Measurements from ENCODE around the gene ASF1B.
"Not testable (repeated sequence)": the region's sequence is repeated elsewhere in the genome, so short reads cannot be mapped to it uniquely, and the experiment has no call there.

Gene ASF1B

DNA sequence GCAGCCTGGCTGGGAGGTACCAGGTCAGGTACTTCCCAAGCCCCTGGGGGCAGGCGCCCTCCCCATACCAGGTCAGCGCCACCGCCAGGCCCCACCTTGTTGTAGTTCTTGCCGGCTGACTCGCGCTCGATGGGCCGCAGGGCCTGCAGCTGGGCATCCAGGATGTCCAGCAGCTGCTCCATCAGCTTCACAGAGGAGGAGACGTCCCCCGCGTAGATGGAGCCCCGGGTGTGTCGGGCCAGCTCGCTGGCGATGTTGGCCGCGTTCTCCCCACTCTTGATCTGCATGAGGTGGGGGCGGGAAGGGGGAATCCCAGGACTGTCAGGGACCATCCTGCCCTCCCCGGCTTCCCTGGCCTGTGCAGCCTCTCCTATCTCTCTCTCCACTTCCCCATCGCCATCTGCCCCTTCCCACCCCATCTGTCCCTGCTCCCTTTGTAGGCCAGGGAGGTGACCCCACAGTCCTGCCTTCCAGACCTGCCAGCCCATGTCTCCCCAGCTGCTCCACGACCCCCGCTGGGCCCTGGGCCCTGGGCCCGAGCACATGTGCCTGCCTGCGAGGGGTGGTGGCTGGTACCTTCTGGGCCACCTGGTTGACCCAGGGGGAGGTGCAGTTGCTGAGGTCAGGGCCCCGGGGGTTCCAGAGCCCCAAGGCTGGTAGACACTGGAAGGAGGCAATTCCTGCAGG is 23.8 kb upstream of the ASF1B start:
- DNase-seq (ENCODE audit: low read depth in 1 of 2, low spot score in 1 of 2): no peak

DNA sequence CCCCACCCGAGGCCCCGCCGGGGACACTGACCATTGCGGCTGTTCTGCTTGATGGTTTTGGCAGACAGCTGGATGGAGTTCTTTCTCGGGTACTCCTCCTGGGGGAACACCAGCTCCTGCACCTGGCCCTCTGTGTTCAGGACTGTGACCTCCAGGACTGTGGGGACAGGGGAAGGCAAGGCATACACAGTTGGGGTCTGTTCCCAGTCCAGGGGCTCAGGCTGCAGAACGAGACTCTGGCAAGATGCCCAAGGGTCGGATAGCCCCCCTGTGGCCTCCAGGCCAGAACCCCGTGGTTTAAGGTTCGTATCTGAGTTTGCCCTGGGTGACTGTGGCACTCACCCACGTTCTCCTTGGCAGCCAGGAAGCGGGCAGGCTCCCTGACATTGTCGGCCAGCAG is 22.7 kb upstream of the ASF1B start:
- no peak for DNase-seq (ENCODE audit: low read depth in 1 of 2, low spot score in 1 of 2)

DNA sequence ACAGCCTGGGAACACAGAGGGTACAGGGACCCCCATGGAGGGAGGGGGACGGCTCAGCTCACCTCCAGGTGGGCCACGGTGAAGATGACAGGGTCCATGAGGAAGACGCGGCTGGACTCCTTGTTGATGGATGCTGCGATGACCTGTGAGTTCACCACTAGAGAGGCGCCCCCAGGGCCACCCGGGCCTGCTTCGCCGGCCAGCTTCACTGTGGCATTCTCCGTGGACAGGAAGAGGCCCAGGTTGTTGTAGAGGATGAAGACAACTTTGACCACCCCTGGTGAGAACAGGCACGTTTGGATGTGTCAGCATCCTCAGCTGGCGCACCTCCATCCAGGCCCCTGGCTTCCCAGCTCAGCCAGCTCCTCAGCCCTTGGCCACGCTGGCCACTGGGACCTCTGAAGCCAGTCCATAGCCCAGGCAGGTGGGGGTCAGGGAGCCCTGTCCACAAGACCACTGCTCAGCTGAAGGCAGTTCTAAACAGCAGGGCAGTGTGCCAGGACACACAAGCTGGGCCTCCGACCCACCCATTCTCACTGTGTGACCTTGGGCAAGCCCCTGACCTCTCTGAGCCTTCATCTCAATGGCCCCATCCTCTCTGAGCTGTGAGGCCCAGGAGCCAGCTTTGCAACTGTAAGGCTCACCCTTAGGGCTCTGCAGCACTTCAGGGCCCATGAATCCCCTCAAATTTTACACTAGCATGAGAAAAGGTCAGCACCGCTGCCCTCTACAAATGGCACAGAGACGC is 22.1 kb upstream of the ASF1B start:
- no peak for DNase-seq (ENCODE audit: low read depth in 1 of 2, low spot score in 1 of 2)

DNA sequence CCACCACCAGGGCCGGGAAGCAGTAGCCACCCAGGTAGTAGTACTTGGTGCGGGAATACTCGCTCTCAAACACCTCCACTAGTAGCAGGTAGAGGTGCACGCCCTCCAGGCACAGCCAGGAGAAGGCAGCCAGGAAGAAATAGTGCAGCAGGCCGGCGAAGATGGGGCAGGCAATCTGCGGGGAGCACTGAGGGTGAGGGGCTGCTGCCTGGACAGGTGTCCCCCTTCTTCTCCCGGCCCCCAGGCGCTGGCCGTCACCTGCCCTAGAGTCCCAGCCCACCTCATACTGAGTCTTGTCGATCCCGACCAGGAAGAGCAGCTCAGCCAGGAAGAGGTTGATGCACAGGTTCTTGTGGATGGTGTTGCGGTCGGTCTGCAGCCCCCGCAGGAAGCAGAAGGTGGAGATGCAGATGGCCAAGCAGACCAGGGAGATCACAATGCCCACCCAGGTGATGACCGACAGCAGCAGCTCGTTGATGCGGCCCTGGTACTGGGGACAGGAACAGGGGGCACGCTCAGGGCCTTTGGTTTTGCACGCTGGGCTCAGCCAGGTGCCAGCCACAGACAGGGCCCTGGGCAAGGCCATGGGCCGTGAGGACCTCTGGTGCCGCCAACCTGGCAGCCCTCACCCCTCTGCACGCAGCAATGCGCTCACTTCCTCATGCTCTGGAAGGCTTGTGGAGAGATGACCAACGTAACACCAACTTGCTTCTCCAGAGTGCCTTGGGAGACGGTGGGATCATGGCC is 20.8 kb upstream of the ASF1B start:
- no peak for DNase-seq (ENCODE audit: low read depth in 1 of 2, low spot score in 1 of 2)

DNA sequence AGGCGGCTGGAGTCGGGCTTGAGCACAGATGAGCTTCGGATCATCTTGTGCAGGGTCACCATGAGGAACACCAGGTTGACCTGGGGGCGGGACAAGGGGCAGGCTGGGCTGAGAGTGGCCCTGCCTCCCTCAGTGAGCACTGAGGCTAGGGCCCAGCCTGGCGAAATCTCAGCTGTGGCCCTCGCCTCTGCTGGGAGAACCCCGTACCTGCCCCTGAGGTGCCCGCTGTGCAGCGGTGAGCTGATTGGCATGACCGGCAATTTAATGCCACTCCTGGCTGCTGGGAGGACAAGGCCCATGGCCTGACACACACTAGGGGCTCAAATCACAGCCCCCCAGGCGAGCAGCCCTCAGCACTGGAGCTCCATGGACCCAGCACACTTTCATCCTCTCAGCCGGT is 19.7 kb upstream of the ASF1B start:
- no peak for DNase-seq (ENCODE audit: low read depth in 1 of 2, low spot score in 1 of 2)

DNA sequence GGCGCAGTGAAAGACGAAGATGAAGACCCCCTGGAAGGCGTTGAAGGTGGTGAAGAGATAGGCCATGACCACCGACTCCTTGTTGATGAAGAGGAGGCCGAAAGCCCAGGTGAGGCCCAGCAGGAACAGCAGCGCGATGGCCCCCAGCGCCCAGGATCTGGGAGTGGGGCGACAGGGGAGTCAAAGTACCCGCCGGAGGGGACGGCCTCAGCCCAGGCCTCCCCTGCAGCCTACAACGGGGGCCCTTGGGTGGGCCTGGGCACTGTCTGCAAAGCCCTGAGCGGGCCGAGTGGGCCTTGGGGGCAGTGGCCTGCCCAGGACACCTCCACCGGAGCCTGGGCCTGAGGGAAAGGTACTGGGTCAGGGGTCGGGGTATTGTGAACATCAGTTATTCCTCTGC is 19.0 kb upstream of the ASF1B start:
- DNase-seq (ENCODE audit: low read depth in 1 of 2, low spot score in 1 of 2): no peak

DNA sequence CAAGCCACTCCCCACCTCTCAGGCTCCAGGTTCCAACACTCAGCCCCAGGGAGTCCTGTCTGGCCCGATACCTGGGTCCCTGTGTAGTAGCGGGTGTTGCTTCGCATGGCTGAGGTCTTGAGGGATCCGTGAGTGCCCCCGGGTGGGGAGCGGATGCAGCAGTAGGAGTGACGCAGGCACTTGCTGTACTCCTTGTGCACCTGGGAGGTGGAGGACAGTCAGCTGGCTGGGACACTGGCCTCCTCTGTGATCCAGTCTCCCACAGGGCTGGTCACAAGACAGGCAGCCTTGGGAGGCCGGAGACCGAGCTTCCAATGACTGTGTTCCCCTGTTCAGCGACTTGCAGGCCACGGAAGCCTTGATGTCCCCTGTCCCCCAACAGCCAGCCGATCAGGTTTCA is 16.3 kb upstream of the ASF1B start:
- DNase-seq (ENCODE audit: low read depth in 1 of 2, low spot score in 1 of 2): no peak

DNA sequence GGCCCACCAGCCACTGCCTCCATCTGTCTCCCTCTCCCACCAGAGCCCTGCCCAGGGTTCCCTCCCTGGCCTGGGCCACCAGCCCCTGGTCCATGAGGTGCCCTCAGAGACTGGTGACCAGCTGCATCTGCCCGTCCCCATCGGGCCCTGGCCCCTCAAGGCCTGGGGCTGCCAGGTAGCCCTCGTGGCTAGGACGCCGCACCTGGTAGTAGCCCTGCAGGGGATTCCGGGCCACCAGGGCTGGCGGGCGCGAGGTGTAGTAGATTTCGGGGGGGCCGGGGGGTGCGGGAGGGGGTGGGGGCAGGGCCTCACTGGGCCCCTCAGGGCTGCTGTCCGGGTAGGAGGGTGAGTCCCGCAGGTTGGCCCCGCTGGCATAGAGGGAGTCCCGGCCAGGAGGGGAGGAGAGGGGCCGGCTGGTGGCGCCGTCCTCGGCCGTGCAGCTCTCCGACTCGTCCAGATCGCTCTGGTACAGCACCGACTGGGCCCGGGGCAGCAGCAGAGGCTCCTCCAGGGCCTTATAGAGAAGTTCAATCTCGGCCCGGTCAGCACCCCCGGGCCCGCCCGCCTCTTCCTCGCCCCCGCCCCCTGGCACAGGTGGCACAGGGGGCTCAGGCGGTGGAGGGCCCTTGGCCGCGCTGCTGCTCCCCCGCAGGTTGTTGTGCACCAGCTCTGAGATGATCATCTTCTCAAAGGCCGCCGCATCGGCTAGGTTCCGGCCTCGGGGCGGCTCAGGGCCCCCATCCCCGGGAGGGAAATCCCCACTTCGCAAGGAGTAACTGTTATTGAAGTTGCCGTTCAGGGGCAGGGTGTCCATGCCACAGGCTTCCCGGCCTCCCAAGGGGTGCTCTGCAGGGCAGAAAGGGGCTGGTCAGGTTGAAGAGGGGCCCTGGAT is 14.6 kb upstream of the ASF1B start:
- DNase-seq (ENCODE audit: low read depth in 1 of 2, low spot score in 1 of 2): no peak

DNA sequence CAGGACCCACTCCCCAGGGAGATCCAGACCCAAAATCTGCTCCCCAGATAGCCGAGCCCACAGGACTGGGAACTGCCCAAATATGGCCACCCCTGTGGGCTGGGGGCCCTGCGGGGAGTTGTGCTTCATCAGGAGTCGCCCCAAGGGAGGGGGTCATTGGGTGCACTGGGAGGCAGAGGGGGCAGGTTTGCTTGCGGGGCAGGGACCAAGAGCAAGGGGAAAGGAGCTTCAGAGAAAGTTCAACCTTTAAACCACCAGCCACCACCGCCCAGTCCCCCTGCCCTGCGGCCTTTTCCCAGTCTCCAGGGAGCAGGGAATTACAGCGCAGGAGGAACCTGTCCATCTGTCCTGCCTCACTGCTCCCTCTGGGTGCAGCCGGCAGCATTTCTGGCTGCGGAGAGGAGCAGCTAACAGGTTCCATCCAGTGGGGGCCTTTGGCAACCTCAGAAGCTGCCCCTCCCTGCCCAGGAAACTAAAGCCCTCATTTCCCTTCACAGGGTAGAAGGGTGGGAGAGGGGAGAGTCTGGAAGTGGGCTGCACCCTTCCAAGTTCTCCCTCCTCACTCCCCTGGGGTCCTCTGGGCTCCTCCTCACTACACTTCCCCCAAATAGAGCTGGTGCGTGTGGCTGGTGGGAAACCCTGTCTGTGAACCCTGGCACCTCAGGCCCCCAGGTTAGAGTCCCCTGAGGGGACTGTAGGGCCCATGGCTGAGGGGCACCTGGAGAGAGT is 13.8 kb upstream of the ASF1B start:
- DNase-seq (ENCODE audit: low read depth in 1 of 2, low spot score in 1 of 2): no peak

DNA sequence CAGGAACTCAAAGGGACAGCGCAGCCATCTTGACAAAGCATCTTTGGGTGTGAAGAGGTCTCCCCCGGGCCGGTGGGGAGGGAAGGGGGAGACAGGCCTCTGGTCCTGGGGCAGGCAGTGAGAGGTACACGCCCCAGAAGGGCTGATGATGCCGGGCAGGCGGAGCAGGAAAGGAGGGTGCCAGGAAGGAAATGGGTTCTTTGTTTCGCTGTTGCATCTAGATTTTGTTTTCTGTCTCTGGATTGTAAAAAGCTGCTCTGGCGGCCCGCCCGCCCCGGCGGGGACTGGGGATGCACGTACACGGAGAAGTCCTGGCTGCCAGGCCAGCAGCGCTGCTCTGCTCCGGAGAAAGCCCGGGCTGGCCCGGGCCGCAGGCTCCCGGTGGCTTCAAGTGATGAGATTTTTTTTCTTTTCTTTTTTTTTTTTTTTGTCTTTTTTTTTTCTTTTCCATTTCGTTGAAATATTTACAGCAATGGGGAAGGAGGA is 13.2 kb upstream of the ASF1B start:
- peak in 1 of 2 donors; percentile 13 for DNase-seq (ENCODE audit: low read depth in 1 of 2, low spot score in 1 of 2)

DNA sequence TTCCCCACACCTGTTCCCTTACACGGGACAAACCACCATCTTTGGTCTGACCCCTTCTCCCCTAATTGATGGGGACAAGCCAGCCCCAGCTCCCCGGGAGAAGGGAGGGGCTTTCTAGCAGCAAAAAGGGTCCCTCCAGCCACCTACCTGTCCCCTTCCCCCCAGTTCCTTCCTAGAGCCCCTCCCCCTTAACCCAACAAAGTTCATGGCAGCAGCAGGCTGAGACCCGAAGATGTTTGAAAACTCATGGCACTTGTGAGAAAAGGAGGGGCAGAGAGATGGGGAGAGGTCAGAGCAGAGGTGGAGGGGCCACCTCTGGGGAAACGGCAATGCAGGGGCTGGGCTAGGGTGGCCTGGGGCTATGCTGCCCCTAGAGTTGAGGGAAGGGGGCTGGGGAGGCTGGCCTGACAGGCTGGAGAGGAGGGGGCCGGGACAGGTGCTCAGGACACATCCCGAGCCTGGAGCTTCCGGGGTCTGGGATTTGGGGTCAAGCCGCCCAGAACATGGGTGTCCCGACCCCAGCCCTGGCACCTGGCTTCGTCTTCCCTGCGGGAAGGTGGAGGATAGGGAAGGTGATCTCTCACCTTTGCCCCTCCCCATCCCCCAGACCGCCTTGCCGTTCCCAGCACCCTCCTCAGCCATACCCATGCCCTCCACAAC is 12.5 kb upstream of the ASF1B start:
- DNase-seq (ENCODE audit: low read depth in 1 of 2, low spot score in 1 of 2): no peak

DNA sequence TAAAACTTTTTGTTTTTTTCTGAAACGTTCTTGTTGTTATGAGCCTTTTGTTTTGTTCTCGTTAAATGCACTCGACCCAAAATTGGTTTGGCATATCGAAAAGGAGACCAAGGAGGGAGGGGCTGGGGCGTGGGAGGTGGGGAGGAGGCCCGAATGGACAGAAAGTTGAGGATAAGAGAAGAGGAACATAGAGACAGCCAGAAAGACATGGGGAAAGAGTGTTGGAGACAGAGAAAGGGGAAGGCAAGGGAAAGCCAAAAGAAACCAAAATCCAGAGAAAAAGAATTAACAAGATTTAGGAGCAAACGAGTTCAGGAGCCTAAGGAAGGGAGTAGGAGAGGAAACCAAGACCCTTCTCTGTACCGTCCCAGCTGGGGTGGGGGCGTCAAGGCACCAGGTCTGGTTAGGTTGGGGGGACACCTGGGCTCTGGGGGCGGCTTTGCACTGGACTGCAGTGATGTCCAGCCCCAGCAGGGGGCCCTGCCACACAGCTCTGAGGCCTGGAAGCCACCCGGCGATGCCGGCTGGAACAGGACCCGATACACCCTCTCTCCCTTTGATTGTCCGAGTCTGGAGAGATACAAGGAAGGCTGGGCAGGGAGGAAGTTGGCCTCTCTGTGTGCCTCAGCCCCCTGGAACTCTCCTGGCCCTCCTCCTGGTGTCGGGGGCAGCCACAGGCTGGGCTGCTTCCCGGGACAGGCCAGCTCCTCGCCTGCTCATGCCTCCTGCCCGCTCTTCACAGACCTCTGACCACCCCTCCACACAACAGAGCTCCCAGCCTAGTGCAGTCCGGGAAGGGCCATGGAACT is 11.6 kb upstream of the ASF1B start:
- no peak for DNase-seq (ENCODE audit: low read depth in 1 of 2, low spot score in 1 of 2)

DNA sequence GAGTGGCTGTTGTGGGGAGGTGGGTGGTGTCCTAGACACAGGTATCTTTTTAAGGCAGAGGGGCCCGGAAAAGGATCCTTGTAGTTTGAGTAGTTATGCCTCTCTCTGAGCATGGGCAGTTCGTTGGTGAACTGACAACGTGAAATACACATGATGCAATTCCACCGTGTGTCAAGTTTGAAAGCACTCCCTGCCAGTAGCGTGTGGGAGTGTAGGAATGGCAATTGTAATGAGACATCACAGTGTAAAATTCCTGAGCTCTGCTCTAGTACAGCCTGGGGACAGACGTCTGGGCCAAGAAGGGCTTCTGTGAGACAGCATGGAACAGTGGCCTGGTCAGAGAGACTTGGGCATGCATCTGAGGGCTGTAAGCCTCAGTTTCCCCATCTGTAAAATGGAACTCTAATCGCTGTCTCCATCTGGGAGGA is 10.4 kb upstream of the ASF1B start:
- no peak for DNase-seq (ENCODE audit: low read depth in 1 of 2, low spot score in 1 of 2)

DNA sequence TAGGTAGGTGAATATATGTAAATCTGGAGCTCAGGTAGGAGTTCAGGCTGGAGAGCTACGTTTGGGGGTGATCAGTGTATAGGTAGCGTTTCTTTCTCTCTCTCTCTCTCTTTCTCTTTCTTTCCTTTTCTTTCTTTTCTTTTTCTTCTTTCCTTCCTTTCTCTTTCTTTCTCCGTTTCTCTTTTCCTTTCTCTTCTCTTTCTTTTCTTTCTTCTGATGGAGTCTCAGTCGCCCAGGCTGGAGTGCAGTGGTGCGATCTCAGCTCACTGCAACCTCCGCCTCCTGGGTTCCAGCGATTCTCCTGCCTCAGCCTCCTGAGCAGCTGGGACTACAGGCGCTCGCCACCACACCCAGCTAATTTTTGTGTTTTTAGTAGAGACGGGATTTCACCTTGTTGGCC is 9.8 kb upstream of the ASF1B start:
- DNase-seq (ENCODE audit: low read depth in 1 of 2, low spot score in 1 of 2): not testable (repeated sequence)

DNA sequence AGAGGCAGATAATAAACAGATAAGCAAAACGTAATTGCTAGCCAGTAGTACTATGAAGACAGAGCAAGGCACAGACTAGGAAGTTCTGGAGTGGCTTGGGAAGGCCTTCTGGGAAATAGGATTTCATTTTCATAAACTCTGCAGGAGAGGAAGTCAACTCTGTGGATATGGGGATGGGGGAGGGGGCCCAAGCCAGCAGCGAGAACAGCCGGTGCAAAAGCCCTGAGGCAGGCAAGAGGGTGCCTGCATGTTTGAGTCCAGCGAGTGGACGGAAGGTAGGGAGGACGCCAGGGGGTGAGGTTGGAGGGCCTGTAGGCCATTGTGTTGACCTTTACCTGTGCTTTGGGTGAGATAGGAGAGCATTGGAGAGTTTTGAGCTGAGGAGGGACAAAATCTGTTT is 9.0 kb upstream of the ASF1B start:
- DNase-seq (ENCODE audit: low read depth in 1 of 2, low spot score in 1 of 2): no peak

DNA sequence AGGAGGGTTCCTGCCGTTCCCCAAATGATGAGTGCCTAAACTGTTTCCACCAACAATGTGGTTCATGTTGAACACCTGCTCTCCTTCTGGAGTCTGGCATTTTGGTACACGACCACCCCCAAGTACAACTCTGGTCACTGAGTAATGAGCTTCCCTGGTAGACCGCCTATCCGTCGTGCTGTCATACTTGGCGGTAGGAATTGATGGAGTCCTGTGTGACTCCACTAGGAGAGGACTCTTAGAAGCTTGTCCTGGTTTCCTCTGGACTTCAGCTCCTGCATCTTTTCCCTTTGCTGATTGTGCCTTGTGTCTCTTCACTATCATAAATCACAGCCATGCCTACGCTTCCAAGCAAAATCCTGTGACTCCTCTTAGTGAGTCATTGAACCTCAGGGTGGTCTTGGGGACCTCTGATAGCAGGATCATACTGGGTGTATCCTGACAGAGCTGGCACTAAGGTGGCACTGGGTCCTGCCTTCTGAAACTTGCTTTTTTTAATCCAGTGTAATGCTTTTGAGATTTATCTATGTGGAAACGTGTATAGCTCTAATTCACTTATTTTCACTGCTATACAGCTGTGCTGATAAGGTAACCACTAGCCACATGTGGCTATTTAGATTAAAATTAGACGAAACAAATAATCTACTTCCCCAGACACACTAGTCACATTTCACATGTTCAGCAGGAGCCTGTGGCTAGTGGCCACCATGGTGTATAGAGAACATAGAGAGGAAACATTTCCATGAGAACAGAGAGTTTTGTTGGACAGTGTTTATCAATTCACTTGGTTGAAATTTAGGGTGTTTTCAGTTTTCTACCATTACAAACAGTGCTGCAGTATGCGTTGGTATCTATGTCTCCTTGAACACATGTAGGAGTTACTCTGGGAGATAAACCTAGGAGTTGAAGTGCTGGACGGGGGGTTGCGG is 6.1 kb upstream of the ASF1B start:
- no peak for DNase-seq (ENCODE audit: low read depth in 1 of 2, low spot score in 1 of 2)

DNA sequence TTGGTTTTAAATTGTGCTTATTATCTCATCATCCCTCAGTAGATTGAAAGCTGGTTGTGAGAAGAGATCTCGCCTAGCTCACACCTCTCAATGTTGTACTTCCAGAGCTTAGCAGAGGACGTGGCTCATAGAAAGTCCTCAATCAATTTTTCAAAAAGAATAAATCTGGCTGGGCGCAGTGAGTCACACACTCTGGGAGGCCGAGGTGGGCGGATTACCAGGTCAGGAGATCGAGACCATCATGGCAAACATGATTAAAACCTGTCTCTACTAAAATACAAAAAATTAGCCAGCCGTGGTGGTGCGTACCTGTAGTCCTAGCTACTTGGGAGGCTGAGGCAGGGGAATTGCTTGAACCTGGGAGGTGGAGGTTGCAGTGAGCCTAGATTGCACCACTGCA is 4.7 kb upstream of the ASF1B start:
- DNase-seq (ENCODE audit: low read depth in 1 of 2, low spot score in 1 of 2): no peak

DNA sequence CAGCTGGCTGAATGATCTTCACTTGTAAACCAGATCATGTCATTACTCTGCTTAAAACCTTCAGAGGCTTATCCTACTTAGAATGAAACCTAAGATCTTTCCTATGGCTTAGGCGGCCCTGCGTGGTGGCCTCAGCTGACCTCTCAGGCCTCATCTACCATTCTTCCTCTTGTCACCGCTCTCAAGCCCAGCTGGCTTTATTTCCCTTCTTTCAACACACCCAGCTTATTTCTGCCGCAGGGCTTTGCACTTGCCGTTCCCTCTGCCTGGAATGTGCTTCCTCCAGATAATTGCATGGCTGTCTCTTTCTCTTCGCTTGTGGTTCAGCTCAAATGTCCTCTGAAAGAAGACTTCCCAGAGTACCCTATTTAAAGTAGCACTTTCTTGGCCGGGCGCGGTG is 3.6 kb upstream of the ASF1B start:
- DNase-seq (ENCODE audit: low read depth in 1 of 2, low spot score in 1 of 2): no peak
